Activated T-helper 1 cell treated with anti-CD3 and anti-CD28 coated beads, Interleukin-2, amount 50 U/mL, for 16 hours (primary cell): ENCODE data around the gene MSRB1.

Experiments
- DNase-seq, 2 donors: peaks; one replicate each; pipeline ENCODE4 v3.0.0-alpha.2; 2020; ENCODE audit warnings: low read depth in 1 of 2, low spot score in 1 of 2

The MSRB1 gene

DNA sequence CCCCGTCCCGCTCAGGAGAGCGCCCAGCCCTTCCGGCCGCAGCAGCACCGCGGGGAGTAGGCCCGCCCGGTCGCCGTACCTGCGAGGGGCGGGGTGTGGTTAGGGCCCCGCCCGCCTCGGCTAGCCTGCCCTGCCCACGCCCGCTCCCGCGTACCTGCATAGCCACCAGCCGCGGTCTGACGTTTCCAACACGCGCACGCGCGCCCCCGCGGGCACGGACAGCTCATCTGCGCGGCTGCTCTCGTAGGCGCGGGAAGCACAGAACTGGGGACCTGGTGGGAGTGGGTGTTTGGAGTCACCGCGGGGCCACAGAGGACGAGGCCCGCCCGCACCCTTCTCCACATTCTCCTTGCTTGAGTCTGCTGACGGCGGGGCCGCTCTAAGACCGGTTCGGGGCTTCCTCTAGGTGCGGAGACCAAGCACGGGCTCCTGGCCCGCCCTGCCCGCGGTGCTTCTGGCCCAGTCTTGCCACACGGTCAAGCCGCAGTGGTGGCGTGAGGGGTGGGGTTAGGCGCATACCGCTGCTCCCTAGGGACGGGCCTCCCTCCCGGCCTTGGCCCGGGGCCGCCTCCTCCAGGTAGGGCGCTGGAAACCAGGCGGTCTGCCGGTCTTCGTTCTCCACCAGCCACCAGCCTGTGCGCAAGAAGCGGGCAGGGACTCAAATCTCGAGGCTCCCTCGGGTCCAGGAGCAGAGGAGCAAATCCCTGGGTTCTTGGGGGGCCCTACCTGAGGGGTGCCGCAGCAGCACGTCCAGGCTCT is 36.5 kb upstream of the MSRB1 start:
- no peak for DNase-seq

DNA sequence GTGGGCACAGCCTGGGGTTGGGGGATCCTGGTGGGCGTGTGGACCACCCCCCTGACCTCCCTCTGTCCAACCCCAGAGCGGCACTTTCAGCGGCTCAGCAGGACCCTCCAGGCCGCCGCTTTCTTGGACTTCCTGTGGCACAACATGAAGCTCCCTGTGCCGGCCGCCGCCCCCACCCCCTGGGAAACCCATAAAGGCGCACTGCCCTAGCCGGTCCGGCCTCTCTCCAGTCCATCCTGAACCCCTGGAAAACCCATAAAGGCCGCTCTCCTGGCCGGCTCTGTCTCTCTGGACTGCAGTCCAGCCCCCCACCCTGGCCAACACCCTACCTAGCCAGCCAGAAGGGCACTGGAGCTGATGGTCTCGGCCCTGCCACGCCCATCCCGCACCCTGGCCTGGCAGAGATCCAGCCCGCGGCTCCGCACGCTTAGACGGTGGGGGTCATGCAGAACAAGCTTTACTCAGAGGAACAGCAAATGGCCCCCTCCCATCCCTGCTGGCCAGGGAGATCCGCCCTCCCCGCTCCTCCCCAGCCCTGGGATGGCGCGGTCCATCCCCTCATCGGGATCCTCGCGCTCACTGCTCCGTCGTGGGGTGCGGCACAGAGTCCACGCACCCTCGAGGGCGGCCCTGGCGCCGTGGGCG is 35.6 kb upstream of the MSRB1 start:
- no peak for DNase-seq

DNA sequence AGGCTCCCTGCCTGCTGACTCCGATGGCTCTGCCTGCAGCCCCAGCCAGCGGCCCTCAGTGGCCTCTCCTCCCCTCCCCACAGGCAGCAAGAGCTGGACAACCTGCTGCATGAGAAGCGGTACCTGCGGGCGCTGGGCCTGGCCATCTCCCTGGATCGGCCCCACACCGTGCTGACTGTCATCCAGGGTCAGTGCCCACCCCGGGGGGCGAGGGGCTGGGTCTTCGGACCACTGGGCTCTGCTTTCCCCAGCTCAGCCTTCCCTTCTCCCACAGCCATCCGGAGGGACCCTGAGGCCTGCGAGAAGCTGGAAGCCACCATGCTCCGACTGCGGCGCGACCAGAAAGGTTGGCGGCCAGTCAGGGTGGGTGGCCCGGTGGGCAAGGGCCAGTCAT is 34.9 kb upstream of the MSRB1 start:
- DNase-seq, result no peak

DNA sequence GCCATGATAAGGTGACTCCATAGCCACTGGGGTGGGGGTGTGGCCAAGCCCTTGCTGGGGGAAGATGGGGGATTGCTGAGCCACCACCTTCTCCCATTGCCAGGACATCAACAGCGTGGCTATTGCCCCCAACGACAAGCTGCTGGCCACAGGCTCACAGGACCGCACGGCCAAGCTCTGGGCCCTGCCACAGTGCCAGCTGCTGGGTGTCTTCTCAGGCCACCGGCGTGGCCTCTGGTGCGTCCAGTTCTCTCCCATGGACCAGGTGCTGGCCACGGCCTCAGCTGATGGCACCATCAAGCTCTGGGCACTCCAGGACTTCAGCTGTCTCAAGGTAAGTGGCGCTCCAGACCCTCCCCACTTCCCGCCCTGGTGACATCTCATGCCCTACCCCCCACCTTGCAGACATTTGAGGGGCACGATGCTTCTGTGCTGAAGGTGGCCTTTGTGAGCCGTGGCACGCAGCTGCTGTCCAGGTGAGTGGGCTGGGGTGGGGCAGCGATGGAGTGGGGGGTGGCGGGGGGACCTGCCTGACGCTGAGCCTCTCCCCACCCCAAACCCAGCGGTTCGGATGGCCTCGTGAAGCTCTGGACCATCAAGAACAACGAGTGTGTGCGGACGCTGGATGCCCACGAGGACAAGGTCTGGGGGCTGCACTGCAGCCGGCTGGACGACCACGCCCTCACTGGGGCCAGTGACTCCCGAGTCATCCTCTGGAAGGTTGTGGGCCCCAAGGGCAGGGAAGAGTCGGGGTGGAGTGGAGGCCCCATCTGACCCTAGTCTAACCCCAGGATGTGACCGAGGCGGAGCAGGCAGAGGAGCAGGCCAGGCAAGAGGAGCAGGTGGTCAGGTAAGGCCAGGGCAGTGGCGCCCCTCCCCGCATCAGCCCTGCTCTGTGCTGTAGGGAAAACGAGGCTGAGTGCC is 34.2 kb upstream of the MSRB1 start:
- no peak for DNase-seq

DNA sequence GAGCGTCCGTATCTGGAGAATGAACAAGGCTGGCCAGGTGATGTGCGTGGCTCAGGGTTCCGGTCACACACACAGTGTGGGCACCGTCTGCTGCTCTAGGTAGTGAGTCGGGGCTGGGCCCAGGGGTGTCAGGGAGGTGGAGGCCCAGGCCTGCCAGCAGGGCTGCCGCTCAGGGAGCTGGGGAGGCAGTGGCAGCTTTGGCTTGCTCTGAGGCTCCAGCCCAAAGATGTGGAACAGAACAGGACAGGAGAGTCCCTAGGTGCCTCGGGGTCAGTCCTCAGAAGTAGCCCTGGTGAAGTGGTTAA is 33.2 kb upstream of the MSRB1 start:
- DNase-seq, result no peak

DNA sequence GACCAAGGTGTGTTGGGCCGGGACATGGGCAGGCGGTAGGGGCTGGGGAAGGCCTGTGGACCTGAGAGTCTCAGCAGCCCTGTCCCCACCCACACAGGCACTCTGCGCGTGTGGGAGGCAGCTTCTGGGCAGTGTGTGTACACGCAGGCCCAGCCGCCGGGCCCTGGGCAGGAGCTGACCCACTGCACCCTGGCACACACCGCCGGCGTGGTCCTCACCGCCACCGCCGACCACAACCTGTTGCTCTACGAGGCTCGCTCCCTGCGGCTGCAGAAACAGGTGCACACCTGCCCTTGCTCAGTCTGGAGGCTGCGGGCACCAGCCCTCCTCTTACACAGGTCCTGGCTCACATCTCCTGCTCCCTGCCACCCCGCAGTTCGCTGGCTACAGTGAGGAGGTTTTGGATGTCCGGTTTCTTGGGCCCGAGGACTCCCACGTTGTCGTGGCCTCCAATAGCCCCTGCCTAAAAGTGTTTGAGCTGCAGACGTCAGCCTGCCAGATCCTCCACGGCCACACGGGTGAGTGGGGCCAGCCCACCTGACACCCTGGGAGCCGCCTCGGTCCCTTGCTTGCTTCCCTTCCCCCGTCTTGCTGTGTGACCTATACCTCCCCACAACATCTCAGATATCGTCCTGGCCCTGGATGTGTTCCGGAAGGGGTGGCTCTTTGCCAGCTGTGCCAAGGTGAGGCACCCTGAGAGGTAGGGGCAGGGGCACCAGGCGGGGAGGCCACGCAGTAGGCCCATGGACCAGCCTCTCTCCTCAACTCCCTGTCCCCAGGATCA is 32.6 kb upstream of the MSRB1 start:
- no peak for DNase-seq

DNA sequence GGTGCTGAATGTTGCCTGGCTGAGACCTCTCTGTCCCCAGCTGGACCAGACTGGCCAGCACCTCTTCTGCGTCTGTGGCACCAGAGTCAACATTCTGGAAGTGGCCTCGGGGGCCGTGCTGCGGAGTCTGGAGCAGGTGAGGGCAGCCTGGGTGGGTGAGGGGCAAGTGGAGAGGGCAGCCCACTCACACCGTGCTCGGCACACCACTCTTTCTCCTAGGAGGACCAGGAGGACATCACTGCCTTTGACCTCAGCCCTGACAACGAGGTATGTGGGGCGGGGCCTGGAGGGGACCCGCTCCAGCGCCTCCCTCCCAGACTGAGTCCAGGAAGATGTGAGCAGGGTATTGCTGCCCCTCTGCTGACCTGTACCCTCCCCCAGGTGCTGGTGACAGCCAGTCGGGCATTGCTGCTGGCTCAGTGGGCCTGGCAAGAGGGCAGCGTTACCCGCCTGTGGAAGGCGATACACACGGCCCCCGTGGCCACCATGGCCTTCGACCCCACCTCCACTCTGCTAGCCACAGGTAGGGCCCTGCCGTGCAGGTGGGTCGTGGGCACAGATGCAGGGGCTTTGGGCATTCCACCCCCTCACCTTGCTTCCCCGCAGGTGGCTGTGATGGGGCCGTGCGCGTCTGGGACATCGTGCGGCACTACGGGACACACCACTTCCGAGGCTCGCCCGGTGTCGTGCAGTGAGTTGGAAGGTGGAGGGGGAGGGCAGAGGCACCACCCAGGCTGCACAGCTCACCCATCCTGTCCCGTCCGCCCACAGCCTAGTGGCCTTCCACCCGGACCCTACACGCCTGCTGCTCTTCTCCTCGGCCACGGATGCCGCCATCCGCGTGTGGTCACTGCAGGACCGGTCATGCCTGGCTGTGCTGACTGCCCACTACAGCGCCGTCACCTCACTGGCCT is 31.4 kb upstream of the MSRB1 start:
- DNase-seq, result no peak

DNA sequence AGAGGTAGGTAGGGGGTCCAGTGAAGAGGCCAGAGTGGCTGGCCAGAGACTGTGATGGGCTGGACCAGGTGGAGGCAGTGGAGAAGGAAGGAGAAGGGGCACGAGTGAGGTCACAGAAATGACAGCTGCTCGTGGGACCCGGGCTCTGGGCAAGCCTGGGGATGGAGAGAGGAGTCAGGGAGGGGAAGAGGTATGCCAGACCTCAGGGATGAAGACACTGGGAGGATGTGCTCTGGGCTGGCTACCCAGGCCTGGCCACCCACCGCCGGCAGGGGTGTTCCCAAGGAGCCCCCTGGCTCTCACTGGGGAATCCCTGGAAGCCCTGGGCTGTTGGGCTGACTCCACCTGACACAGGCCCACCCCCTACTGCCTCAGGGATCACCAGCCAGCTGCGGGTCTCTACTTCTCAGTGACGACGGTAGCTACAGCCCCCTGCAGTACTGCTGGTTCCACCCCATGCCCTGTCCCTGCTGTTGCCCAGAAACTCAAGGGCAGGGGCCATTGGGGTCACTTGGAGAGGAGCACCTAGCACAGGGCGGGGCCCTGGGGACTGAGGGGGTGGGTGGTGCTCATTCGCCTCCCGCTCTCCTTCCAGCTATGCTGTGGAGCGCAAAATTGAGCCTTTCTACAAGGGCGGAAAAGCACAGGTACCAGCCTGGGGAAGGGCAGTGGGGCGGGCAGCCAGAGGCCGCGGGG is 30.6 kb upstream of the MSRB1 start:
- no peak for DNase-seq

DNA sequence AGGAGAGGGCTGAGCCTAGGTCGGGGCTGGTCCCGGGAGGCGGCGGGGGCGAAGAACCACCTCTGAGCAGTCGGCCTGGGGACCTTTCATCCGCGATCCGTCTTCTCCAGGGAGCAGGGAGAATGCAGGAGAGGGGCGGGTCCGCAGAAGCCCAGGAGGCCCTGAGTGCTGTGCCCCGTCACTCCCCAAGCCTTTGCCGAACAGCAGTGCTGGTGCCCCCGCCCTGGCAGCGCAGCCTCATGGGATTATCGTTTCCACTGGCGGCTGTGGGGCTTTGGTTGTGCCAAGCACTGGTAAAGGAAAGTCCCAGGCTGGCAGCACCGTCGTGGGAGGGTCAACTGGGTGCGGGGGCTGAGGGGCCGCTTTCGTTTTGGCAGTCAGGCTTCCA is 29.5 kb upstream of the MSRB1 start:
- DNase-seq, result no peak

DNA sequence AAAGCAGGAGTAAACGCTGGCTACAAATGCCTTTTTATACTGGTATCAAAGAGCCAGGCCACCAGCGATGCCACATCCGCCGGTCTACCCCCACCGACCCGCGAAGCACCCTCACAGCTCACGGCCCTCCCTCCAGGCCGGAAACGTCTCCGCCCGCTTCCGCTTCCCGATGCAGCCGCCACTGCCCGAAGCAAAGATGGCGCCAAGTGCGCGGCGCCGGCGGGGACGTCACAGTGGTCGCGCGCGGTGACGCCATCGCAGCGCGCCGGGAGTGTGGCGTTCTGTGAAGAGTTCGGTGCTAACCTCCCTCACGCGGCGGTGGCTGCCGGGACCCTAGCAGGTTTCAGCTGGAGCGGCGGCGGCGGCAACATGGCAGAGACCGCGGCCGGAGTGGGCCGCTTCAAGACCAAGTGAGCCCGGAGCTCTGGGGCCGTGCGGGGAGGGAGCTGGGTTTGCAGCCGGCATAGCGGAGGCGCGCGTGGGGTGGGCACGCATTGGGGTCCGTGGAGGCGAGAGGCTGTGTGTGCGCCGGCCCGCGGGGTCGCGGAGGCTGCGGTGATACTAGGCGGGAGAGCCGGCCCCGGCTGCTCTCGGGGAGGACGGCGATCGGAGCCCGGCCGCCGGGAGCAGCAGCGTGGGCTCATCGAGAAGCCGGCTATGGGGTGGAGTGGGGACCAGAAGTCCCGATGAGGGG is 28.9 kb upstream of the MSRB1 start, which contains the start of gene TBL3:
TSS of gene TBL3 (plus strand) at position 258 of the 694 bp plus-strand sequence. CDS start at position 370, 112 bp downstream.
- peak; percentile 94 to 98 for DNase-seq

DNA sequence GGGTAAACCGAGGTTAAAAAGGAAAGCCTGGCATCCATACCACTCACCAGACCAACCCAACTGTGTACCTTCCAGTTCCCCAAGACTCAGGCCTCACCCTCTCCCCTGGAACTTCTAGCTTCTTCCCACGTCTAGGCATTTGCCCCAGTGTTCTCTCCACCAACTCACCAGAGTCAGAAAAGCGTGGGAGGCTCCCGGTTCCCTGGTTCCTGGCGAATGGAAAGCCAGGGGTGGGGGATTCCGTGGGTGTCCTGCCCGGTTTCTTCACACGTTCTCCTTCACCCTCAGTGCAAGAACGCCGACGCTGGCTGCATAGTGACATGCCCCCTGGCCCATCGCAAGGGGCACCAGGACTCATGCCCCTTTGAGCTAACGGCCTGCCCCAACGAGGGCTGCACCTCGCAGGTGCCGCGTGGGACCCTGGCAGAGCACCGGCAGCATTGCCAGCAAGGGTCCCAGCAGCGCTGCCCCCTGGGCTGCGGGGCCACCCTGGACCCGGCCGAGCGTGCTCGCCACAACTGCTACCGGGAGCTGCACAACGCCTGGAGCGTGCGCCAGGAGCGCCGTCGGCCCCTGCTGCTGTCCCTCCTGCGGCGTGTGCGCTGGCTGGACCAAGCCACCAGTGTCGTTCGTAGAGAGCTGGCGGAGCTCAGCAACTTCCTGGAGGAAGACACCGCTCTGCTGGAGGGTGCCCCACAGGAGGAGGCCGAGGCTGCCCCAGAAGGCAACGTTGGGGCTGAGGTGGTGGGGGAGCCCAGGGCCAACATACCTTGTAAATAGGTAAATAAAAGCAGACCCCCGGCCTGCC is 25.4 kb upstream of the MSRB1 start:
- DNase-seq, result no peak

DNA sequence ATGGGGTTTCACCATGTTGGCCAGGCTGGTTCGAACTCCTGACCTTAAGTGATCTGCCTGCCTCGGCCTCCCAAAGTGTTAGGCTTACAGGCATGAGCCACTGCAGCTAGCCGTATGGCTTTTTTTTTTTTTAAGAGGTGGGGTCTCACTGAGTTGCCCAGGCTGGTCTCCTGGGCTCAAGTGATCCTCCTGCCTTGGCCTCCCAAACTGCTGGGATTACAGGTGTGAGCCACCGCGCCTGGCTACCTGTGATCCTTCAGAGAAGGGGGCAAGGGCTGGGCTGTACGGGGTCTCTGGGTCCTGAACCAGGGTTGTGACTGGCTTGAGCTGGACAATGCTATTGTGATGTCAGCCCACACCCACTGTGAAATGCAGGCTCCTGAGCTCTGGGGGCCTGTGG is 23.5 kb upstream of the MSRB1 start, which contains the start of gene RNF151:
TSS of gene RNF151 (plus strand) at position 397 of the 400 bp plus-strand sequence. CDS start 26 bp downstream, outside the sequence.
- DNase-seq, result no peak

DNA sequence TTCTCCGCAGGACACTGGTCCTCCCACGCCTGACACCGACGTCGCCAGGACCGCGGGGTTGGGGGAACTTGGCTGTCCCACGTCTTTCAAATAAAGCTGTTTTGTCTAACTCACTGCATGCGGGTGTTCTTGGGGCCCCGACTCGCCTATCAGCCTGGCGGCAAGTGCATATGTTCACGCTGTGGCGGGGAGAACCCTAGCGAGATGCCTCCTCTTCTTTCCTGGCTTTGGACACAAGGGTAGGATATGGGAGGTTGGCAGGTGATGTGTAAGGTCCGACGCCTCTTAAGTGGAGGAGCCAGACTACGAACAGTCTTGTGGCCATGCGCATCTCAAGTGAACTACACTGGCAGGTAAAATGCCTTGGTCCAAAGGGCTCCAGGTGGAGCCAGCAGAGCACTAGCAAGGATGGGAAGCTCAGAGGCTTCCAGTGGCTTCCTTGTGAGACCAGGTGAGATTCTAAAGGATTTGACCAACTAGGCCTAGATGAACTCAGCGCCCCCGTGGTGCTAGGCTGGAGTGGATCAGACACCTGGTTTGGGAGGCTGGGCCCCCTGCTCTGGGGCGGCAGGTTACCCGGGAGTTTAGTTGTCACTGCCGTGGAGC is 22.5 kb upstream of the MSRB1 start:
- DNase-seq, result no peak

DNA sequence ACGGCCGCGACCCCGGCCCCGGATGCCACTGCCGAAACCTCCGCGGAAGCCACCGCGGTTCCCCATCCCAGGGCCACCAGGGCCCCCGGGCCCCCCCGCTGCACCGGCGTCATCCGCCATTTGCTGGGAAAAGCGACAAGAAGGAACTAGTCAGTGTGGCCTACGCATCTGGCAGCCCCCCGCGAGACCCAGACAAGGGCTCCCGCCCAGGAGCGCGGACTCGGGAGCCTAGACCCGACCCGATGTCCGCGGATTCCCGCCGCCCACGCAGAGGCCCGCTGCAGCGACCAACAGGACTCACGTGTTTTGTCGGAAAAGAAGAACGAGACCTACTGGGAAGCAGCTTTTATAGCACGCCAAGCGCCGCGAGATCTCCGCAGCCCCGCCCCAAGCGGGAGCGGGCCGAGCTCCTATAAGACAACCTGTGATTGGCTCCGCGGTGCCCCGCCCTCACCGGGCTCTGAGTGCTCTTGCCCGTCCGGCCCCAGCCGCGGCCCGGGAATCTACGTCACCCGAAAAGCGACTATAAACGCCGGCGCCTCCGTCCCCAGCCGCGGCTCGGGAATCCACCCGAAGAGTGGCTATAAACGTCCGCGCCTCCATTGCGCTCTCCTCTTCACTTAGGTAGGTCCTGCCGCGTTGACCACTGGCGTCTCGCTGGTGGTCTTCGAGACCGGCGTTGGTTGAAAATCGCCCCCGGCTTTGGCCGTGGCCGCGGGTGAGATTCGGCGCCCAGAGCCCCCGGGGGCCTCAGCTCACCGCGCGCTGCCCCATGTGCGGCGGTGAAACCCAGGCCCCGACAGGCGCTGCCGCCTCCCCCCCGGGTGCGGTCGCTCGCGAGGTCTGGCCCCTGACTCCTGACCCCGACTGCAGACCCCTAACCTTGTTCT is 21.8 kb upstream of the MSRB1 start, which contains the start of gene RPS2:
TSS of gene RPS2 (minus strand) at position 321 of the 890 bp plus-strand sequence. CDS start at position 120, 201 bp downstream.
- peak; percentile 96 to 97 for DNase-seq

DNA sequence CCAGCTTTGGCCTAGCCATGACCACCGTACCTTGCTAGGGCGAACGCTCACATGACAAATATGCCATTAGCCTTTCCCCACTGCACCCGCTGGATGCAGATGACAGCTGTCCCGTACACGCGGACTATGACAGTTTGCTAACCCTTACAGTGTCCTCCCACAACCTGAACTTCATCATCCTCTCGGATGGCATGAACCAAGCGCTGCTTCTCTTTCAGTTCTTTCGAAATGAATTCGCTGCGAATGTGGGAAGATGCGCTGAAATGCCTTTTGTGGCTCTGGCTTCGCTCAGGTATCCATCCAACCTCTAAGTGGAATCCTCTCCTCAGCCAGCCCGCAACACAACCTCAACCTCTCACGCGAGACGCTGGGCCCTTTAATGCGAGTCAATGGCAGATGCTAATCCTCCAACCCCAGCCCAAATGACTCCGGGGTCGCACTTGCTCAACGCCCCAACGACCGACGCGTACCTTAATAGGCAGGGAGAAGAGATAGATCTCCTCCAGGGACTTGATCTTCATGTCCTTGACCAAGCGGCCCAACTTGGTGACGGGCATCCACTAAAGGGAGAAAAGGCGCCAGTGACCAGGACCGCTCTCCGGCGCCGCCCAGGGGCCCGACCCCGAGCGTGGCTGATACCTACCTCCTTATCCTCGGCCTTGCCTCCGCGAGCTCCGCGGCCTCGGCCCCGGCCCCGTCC is 21.0 kb upstream of the MSRB1 start:
- DNase-seq, result peak in 1 of 2 donors; percentile 29
